Ishikawa (cell line): ENCODE data around the gene SLC7A7.

Experiments
- EP300 ChIP-seq: IDR thresholded peaks from 2 replicates; pipeline ENCODE4 v1.6.1; 2012; ENCODE audit warnings: borderline replicate concordance
- TCF12 ChIP-seq: IDR thresholded peaks from 2 replicates; pipeline ENCODE4 v1.6.1; 2012; ENCODE audit warnings: low read depth
- TF ChIP-seq, protein P1 (sequence below): IDR thresholded peaks from 2 replicates; pipeline ENCODE4 v1.6.1; 2012

DNA sequence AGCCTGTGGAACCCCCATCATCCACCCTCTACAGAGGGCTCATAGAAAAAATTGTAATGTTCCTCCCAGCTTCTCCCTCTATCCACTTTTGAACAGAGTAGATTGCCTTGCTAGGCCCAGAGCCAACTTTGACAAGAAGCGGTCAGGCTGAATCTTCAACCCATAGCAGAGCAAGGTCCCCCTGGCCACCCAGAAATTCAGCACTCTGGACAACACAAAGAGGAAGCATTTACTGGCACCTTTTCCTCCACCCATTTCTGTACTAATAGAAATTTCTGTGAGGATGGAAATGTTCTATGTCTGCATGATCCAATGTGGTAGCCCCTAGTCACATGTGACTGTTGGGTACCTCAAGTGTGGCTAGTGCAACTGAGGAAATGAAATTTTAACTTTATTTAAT lies 91.4 kb downstream of the SLC7A7 start:
- TF ChIP-seq TCF12 (no peak), EP300 (no peak)
- TF ChIP-seq, protein P1, sequence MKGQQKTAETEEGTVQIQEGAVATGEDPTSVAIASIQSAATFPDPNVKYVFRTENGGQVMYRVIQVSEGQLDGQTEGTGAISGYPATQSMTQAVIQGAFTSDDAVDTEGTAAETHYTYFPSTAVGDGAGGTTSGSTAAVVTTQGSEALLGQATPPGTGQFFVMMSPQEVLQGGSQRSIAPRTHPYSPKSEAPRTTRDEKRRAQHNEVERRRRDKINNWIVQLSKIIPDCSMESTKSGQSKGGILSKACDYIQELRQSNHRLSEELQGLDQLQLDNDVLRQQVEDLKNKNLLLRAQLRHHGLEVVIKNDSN = no peak
